HTERT RPE-1 (cell line): Measurements from ENCODE around the gene ZSWIM6.
"Not testable (repeated sequence)": the region's sequence is repeated elsewhere in the genome, so short reads cannot be mapped to it uniquely, and the experiment has no call there.

Experiments used
- in situ Hi-C: fragments of 300-500 bp; cut with MboI; formaldehyde crosslinking; loops from 4 replicates; pipeline ENCODE4 v1.14.3; 2020; ENCODE audit warnings: low sequenced_read_pairs

The ZSWIM6 gene

GRCh38 chr5:61405511-61406295 is 73.6 kb downstream of the ZSWIM6 start:
- in situ Hi-C loops: no loop called here

GRCh38 chr5:61406497-61406896 is 74.4 kb downstream of the ZSWIM6 start:
- in situ Hi-C loops: not testable (repeated sequence)

GRCh38 chr5:61407706-61408270 is 75.7 kb downstream of the ZSWIM6 start:
- in situ Hi-C loops: no loop called here

GRCh38 chr5:61408476-61409168 is 76.6 kb downstream of the ZSWIM6 start:
- in situ Hi-C loops: no loop called here

- in situ Hi-C loops: no loop called here
Measured at GRCh38 chr5:61409568-61409967, 77.5 kb downstream of the ZSWIM6 start.

- in situ Hi-C loops: no loop called here
Measured at GRCh38 chr5:61410811-61411210, 78.8 kb downstream of the ZSWIM6 start.

GRCh38 chr5:61412361-61412760 is 80.3 kb downstream of the ZSWIM6 start:
- in situ Hi-C loops: no loop called here

- in situ Hi-C loops: not testable (repeated sequence)
Measured at GRCh38 chr5:61413205-61413604, 81.1 kb downstream of the ZSWIM6 start.

GRCh38 chr5:61414806-61415205 is 82.7 kb downstream of the ZSWIM6 start:
- in situ Hi-C loops: no loop called here

- in situ Hi-C loops: no loop called here
Measured at GRCh38 chr5:61416010-61416409, 84.0 kb downstream of the ZSWIM6 start.

GRCh38 chr5:61416420-61416819 is 84.4 kb downstream of the ZSWIM6 start:
- in situ Hi-C loops: no loop called here

GRCh38 chr5:61417340-61417739 is 85.3 kb downstream of the ZSWIM6 start:
- in situ Hi-C loops: no loop called here

GRCh38 chr5:61417851-61418250 is 85.8 kb downstream of the ZSWIM6 start:
- in situ Hi-C loops: no loop called here

- in situ Hi-C loops: no loop called here
Measured at GRCh38 chr5:61419106-61419505, 87.0 kb downstream of the ZSWIM6 start.

GRCh38 chr5:61420016-61420415 is 88.0 kb downstream of the ZSWIM6 start:
- in situ Hi-C loops: no loop called here

GRCh38 chr5:61421262-61421661 is 89.2 kb downstream of the ZSWIM6 start:
- in situ Hi-C loops: not testable (repeated sequence)

GRCh38 chr5:61423487-61424145 is 91.6 kb downstream of the ZSWIM6 start:
- in situ Hi-C loops: no loop called here

- in situ Hi-C loops: no loop called here
Measured at GRCh38 chr5:61425918-61426317, 93.9 kb downstream of the ZSWIM6 start.

- in situ Hi-C loops: no loop called here
Measured at GRCh38 chr5:61429906-61430305, 97.8 kb downstream of the ZSWIM6 start.

GRCh38 chr5:61431923-61432620 is 100.0 kb downstream of the ZSWIM6 start:
- in situ Hi-C loops: no loop called here

- in situ Hi-C loops: no loop called here
Measured at GRCh38 chr5:61435368-61435767, 103.3 kb downstream of the ZSWIM6 start.
